HCT116 (cell line): ENCODE measurements around the gene AGAP1. TPM values are rescaled to one million over a fixed set of nuclear protein-coding genes. Genes with fewer than 3 reads are reported as not detected.

Source experiments
- ATAC-seq: fragments of 200-7000 bp; cut with Tn5 transposase; 2 replicates; pipeline ENCODE4 v1.9.1; 2020; ENCODE audit warnings: mild to moderate bottlenecking, moderate library complexity
- BruUV-seq: library from RNA; stranded (reverse); fragments of 400-500 nt; replicated peaks from 2 replicates; lab custom pipeline; 2021; lab: Mats Ljungman, UMichigan
- CTCF ChIA-PET: fragments of 300-600 bp; sonication (Branson Sonifier 250); formaldehyde crosslinking; loops from one replicate; lab custom pipeline; 2021; ENCODE audit warnings: antibody characterized with exemption; lab: Charles Lee
- POLR2A ChIA-PET: fragments of 300-600, 350-600 bp; sonication (Branson Sonifier 250); formaldehyde crosslinking; loops from one replicate; lab custom pipeline; 2021; ENCODE audit warnings: antibody characterized with exemption; lab: Charles Lee
- RAD21 ChIA-PET, 2 experiments: fragments of 300-600 bp; sonication (Branson Sonifier 250); formaldehyde crosslinking; loops; one replicate each; lab custom pipeline; 2023; ENCODE audit warnings: low total read pairs in 2 of 2; ENCODE audit not compliant: uncharacterized antibody in 2 of 2, unreplicated experiment in 2 of 2, low non-redundant PET in 1 of 2; lab: Charles Lee
- DNase-seq: peaks from one replicate; pipeline ENCODE4 v3.0.0-alpha.2; 2010; ENCODE audit warnings: low read depth, low spot score
- H2AFZ ChIP-seq: fragments of 200-600 bp; shearing (Covaris generic), sonication (generic); 2 replicates; pipeline ENCODE4 v1.6.1; 2017; ENCODE audit warnings: low read depth, mixed run types, mixed read lengths, antibody characterized with exemption, low read length; ENCODE audit not compliant: poor library complexity, severe bottlenecking
- H3K27ac ChIP-seq: 2 replicates; pipeline ENCODE4 v1.5.1; 2012; ENCODE audit warnings: low read depth, low read length
- H3K27me3 ChIP-seq: fragments of 200-600 bp; sonication (generic); 2 replicates; pipeline ENCODE4 v1.6.1; 2016; ENCODE audit warnings: mixed run types, low read length, mixed read lengths; ENCODE audit not compliant: insufficient read depth
- H3K36me3 ChIP-seq, 2 experiments: fragments of 200-500 bp in 1 of 2; fragments of 200-600 bp in 1 of 2; sonication (Bioruptor generic) in 1 of 2; sonication (generic) in 1 of 2; 2 replicates each; pipeline versions ENCODE4 v1.5.1 to v1.6.1; 2014 to 2016; ENCODE audit warnings: low read length in 2 of 2, inconsistent platforms in 1 of 2, mixed read lengths in 1 of 2, mixed run types in 1 of 2; ENCODE audit not compliant: insufficient read depth in 2 of 2, control insufficient read depth in 1 of 2
- H3K4me1 ChIP-seq, 2 experiments: fragments of 200-600 bp in 1 of 2; sonication (generic) in 1 of 2; 2 replicates each; pipeline versions ENCODE4 v1.5.1 to v1.6.1; 2012 to 2017; ENCODE audit warnings: low read length in 2 of 2, inconsistent platforms in 1 of 2, mild to moderate bottlenecking in 1 of 2, mixed read lengths in 1 of 2, mixed run types in 1 of 2, moderate library complexity in 1 of 2; ENCODE audit not compliant: insufficient read depth in 2 of 2, control insufficient read depth in 1 of 2
- H3K4me2 ChIP-seq: fragments of 200-600 bp; sonication (generic); 2 replicates; pipeline ENCODE4 v1.6.1; 2017; ENCODE audit warnings: mixed run types, low read length, mixed read lengths
- H3K4me3 ChIP-seq, 2 experiments: fragments of 200-600 bp in 1 of 2; sonication (generic) in 1 of 2; replicated peaks in 1 of 2; 2 replicates each; pipeline ENCODE4 v1.5.1; 2011 to 2016; ENCODE audit warnings: low read length in 2 of 2, control low read depth in 1 of 2, low read depth in 1 of 2, mild to moderate bottlenecking in 1 of 2, mixed read lengths in 1 of 2, mixed run types in 1 of 2
- H3K79me2 ChIP-seq: fragments of 200-600 bp; sonication (generic); 2 replicates; pipeline ENCODE4 v1.6.1; 2017; ENCODE audit warnings: mild to moderate bottlenecking, mixed run types, low read length, moderate library complexity, mixed read lengths; ENCODE audit not compliant: insufficient read depth
- H3K9ac ChIP-seq: fragments of 200-600 bp; sonication (generic); 2 replicates; pipeline ENCODE4 v1.6.1; 2016; ENCODE audit warnings: low read length, mixed read lengths
- H3K9me2 ChIP-seq: fragments of 200-600 bp; sonication (generic), shearing (Covaris generic); 2 replicates; pipeline ENCODE4 v1.6.1; 2017; ENCODE audit warnings: mixed run types, mild to moderate bottlenecking, moderate library complexity; ENCODE audit not compliant: insufficient read depth
- H3K9me3 ChIP-seq, 2 experiments: fragments of 200-500 bp in 1 of 2; fragments of 200-600 bp in 1 of 2; sonication (Bioruptor generic) in 1 of 2; sonication (generic) in 1 of 2; 2 replicates each; pipeline ENCODE4 v1.6.1; 2014 to 2017; ENCODE audit warnings: low read length in 2 of 2, mixed read lengths in 2 of 2, inconsistent platforms in 1 of 2, low read depth in 1 of 2, mild to moderate bottlenecking in 1 of 2, mixed run types in 1 of 2, moderate library complexity in 1 of 2; ENCODE audit not compliant: control insufficient read depth in 1 of 2, insufficient read depth in 1 of 2
- H4K20me1 ChIP-seq: fragments of 200-600 bp; sonication (generic), shearing (Covaris generic); 2 replicates; pipeline ENCODE4 v1.6.1; 2017; ENCODE audit warnings: mixed run types, mild to moderate bottlenecking, moderate library complexity; ENCODE audit not compliant: insufficient read depth
- CBX3 ChIP-seq: IDR thresholded peaks from 2 replicates; pipeline ENCODE4 v1.6.1; 2012; ENCODE audit warnings: low read depth
- CEBPB ChIP-seq: IDR thresholded peaks from 2 replicates; pipeline ENCODE4 v1.6.1; 2012; ENCODE audit warnings: low read depth
- FOSL1 ChIP-seq: IDR thresholded peaks from 2 replicates; pipeline ENCODE4 v1.6.1; 2012; ENCODE audit warnings: low read depth
- TCF7L2 ChIP-seq: IDR thresholded peaks from 2 replicates; pipeline ENCODE4 v1.7.0; 2011; ENCODE audit warnings: borderline replicate concordance, inconsistent platforms; ENCODE audit not compliant: insufficient read depth, insufficient read length; ENCODE audit errors: extremely low read depth
- YY1 ChIP-seq: IDR thresholded peaks from 2 replicates; pipeline ENCODE4 v1.6.1; 2011; ENCODE audit warnings: low read length, low read depth, moderate library complexity, mild to moderate bottlenecking; ENCODE audit not compliant: insufficient replicate concordance; ENCODE audit errors: extremely low read depth
- ZFX ChIP-seq: fragments of 450-650 bp; IDR thresholded peaks from 2 replicates; pipeline ENCODE4 v1.6.1; 2017
- ZNF274 ChIP-seq: fragments of 200-500 bp; sonication (Bioruptor generic); IDR thresholded peaks from 2 replicates; pipeline ENCODE4 v1.6.1; 2014; ENCODE audit warnings: mild to moderate bottlenecking, low read depth, low read length, inconsistent platforms
- intact Hi-C: fragments of 100-400 bp; cut with micrococcal nuclease; formaldehyde crosslinking; loops from 2 replicates; pipeline ENCODE4 v1.10.0; 2022
- total RNA-seq: library from RNA; stranded (reverse); gene quantifications from one replicate; pipeline ENCODE4 v1.2.1, GENCODE V29; 2021; ENCODE audit not compliant: unreplicated experiment
- TF ChIP-seq, protein P1 (sequence below): IDR thresholded peaks from 2 replicates; pipeline ENCODE4 v1.6.1; 2012; ENCODE audit warnings: low read depth
- TF ChIP-seq, protein P2 (sequence below): IDR thresholded peaks from 2 replicates; pipeline ENCODE4 v1.6.1; 2012

The AGAP1 gene
- total RNA-seq, 1 experiment from 2014 or later: 43.8 TPM

DNA sequence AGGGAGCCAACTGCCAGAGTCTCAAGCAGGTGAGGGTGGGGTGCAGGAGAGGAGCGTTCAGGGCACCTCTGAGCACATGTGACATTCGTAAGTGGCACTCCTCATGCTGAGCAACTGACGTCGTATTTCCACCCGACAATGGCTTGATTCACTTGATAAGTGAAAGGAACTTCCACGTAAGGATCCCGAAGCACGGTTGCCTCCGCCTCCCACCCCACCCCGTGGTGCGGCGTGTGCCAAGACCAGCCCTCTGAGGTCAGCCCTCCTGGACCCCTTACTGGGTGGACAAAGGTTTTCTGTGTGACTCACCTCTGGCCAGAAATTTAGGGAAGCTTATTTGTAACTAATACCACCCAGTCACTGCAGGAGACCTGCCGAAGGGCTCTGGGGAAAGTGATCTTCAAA is 59.9 kb downstream of the AGAP1 start:
- H3K79me2 ChIP-seq: peaks cover 93% of the 10 kb centered on the region

More for the DNA sequence above, 59.9 kb downstream of the AGAP1 start:
- no peak overlapping the region for H3K4me2 ChIP-seq
- no peaks in the 10 kb centered on the region for H3K9me3 ChIP-seq
- H3K36me3 ChIP-seq: no peaks in the 10 kb centered on the region
- POLR2A ChIA-PET: no interaction called here
- 0 out of 2 replicates have a peak, but pooled peaks cover 4% of the 10 kb centered on the region for H4K20me1 ChIP-seq
- RAD21 ChIA-PET: no interaction called here
- no peak overlapping the region for H3K27ac ChIP-seq
- H3K27me3 ChIP-seq: no peaks in the 10 kb centered on the region
- no peak for ATAC-seq
- no peak overlapping the region for H3K4me3 ChIP-seq
- CTCF ChIA-PET: no interaction called here
- no peak overlapping the region for H2AFZ ChIP-seq
- no peak for DNase-seq
- peaks cover 3 to 22% of the 10 kb centered on the region in 2 experiments; a peak in 3 of 4 replicates for H3K4me1 ChIP-seq
- H3K9ac ChIP-seq: no peak overlapping the region
- intact Hi-C loops: no loop called here
- H3K9me2 ChIP-seq: no peaks in the 10 kb centered on the region
- TF ChIP-seq FOSL1: no peak
- no peak for TF ChIP-seq YY1
- TF ChIP-seq CEBPB: no peak
- TF ChIP-seq, protein P1, sequence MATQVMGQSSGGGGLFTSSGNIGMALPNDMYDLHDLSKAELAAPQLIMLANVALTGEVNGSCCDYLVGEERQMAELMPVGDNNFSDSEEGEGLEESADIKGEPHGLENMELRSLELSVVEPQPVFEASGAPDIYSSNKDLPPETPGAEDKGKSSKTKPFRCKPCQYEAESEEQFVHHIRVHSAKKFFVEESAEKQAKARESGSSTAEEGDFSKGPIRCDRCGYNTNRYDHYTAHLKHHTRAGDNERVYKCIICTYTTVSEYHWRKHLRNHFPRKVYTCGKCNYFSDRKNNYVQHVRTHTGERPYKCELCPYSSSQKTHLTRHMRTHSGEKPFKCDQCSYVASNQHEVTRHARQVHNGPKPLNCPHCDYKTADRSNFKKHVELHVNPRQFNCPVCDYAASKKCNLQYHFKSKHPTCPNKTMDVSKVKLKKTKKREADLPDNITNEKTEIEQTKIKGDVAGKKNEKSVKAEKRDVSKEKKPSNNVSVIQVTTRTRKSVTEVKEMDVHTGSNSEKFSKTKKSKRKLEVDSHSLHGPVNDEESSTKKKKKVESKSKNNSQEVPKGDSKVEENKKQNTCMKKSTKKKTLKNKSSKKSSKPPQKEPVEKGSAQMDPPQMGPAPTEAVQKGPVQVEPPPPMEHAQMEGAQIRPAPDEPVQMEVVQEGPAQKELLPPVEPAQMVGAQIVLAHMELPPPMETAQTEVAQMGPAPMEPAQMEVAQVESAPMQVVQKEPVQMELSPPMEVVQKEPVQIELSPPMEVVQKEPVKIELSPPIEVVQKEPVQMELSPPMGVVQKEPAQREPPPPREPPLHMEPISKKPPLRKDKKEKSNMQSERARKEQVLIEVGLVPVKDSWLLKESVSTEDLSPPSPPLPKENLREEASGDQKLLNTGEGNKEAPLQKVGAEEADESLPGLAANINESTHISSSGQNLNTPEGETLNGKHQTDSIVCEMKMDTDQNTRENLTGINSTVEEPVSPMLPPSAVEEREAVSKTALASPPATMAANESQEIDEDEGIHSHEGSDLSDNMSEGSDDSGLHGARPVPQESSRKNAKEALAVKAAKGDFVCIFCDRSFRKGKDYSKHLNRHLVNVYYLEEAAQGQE: no peak
- TF ChIP-seq CBX3: no peak
- TF ChIP-seq TCF7L2: no peak
- TF ChIP-seq, protein P2, sequence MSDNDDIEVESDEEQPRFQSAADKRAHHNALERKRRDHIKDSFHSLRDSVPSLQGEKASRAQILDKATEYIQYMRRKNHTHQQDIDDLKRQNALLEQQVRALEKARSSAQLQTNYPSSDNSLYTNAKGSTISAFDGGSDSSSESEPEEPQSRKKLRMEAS: no peak
- no peak for TF ChIP-seq ZFX
- no peak for TF ChIP-seq ZNF274
- no TSS peak for BruUV-seq
